ENCODE data around the gene ARMH3.
A peak's percentile ranks its signal among the peaks of the same experiment; 100 is the strongest.

The ARMH3 gene

DNA sequence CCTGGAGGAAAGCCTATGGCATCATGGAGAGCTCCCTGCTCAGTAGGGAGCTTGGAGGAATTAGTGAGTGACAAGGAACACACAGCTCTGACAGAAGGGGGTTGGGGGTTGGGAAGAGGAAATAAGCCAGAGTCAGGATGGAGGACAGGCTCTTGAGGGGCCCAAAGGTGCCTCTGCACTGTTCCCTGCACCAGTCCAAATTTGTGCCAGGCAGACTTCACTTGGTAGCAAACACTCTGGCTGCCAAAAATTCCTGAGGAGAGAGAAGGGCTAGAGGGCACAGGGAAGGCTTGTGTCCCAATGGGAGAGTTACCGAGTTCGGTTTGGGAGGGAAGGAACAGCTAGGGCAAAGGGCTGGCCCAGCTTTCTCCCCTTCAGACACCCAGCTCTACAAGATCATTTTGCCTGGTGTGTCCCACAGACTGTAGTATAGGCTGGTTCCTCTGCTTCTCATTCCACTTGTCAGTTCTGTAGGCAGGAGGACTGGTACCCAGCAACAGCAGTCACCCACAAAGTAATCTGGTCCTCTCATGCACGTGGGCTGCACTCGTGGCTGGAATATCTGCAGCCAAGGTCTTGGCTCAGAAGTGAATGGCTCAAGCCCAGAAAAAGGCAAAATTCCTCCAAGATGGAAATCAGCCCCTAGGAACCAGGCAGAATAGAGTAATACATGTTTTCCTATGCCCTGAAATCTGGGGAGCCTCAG is 204.4 kb downstream of the ARMH3 start:
- no peak for DNase-seq

- no peak for DNase-seq
Measured at GRCh38 chr10:101850749-101851148, 205.2 kb downstream of the ARMH3 start.

- no peak for DNase-seq
Measured at GRCh38 chr10:101848894-101849351, 207.1 kb downstream of the ARMH3 start.

- no peak for DNase-seq
Measured at GRCh38 chr10:101848408-101848807, 207.6 kb downstream of the ARMH3 start.

- no peak for DNase-seq
Measured at GRCh38 chr10:101845893-101846292, 210.1 kb downstream of the ARMH3 start.

GRCh38 chr10:101843032-101844021 is 212.6 kb downstream of the ARMH3 start, which contains the start of gene KCNIP2:
KCNIP2 (minus strand) TSS chr10:101843800; CDS start chr10:101843568, 232 bp downstream.
- peak; percentile 43 to 67 (median 47) for DNase-seq

- DNase-seq = no peak
Measured at GRCh38 chr10:101841826-101842225, 214.1 kb downstream of the ARMH3 start.

DNA sequence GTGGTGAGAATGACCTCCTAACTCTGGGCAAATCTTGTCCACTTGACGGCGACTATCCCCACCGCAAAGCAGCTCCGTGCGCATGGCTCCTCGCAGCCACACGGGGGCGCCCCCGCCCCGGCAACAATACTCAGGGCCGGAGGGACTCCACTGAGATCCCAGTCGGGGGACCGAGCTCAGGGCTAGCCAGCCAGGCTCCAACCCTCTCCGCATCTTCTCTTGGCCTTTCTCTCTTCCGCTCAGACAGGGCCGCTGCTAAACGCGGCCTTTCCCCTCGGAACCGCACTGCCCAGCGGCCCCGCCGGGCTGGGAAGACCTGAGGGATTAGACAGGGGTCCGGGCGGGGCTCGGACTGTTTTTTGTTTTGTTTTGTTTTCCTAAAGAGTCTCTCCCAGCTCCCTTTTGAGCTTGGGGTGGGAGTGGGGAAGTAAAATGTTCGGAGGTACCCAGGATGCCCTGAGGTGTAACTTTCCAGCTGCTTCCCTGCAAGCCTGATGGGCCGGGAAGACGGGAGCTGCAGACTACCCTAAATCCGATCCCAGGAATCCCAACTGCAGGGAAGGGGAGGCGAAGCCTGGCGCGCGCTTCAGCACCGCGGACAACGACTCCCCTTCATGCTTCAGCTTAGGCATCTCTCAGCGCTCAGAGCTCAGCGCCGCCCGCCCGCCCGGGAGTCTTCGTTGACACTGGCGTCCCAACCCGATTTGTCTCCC is 215.1 kb downstream of the ARMH3 start:
- peak; percentile 50 to 74 (median 65) for DNase-seq

- DNase-seq = peak in 1 of 5 experiments; percentile 51
Measured at GRCh38 chr10:101840102-101840684, 215.8 kb downstream of the ARMH3 start.

GRCh38 chr10:101839416-101840063 is 216.4 kb downstream of the ARMH3 start:
- peak; percentile 38 to 64 (median 50) for DNase-seq

DNA sequence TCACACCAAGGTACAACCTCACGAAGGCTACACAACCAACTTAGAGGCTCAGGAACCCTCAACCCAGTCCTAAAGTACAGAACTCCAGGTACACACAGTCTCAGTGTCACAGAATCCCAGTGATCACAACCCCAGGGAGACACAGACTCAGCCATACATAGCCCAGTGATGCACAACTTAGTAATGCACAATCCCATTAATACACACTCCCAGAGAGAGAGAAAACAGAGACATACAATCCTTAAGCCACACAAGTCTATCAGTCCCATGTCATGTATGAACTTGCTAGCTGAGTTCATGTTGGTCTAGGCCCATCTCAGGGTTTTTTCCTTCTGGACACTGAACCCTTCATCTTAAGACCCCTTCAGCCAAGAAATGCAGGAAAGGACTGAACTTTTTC is 217.0 kb downstream of the ARMH3 start:
- no peak for DNase-seq

- DNase-seq = no peak
Measured at GRCh38 chr10:101838416-101838970, 217.5 kb downstream of the ARMH3 start.

DNA sequence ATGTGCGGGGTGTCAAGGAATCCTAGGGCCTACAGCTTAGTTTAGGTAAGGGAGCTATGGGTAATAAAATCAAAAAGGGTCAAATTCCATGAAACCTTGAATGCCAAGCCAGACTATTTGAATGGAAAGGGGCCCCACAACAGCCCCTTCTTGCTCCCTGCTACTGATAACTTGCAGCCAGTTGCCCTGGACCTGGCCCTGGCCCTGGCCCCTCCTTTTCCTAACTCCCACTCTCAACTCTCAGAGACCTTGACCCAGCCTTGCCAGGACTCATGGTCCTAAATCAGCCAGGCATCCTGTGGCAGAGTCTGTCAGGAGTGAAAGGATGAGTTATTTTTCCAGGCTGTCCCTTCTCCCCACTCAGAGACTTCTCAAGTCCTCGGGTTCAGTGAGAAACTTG is 218.2 kb downstream of the ARMH3 start:
- no peak for DNase-seq

DNA sequence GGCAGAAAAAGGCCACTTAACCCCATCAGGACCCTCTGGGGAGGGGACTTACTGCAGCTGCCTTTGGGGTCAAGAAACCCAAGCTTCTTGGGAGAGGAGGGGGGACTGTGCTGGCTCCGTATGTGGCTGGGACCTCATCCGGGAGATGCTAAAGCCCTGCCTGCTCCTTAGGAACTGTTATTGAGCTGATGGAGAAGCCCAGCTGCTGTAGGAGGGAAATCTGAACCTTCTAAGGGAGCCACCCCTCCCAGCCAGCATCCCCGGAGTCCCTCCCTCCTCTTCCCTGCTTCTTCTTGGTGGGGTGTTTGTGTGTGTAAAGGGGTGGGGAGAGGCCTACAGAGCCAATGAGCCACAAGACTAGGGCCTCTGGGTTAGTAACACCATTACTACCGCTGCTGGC is 220.6 kb downstream of the ARMH3 start:
- no peak for DNase-seq

GRCh38 chr10:101834341-101834740 is 221.6 kb downstream of the ARMH3 start:
- DNase-seq = peak in 1 of 5 experiments; percentile 36

GRCh38 chr10:101833466-101833865 is 222.5 kb downstream of the ARMH3 start:
- peak in 1 of 5 experiments; percentile 73 for DNase-seq

- DNase-seq = no peak
Measured at GRCh38 chr10:101832325-101832771, 223.6 kb downstream of the ARMH3 start.

GRCh38 chr10:101831169-101831811 is 224.7 kb downstream of the ARMH3 start:
- peak in 1 of 5 experiments; percentile 32 for DNase-seq

GRCh38 chr10:101830322-101831168 is 225.4 kb downstream of the ARMH3 start:
- DNase-seq = peak; percentile 86 to 98 (median 92)

Measured in T-helper 2 cell (primary cell).